Esophagus mucosa (tissue), 1 donor: Measurements from ENCODE around the gene CAPN12. TPM values are rescaled to one million over a fixed set of nuclear protein-coding genes. Genes with fewer than 3 reads are reported as not detected.

Source experiments
- ATAC-seq: fragments of 200-7000 bp; cut with Tn5 transposase; one replicate; pipeline ENCODE4 v1.9.1; 2020
- total RNA-seq: library from RNA; stranded (reverse); gene quantifications from one replicate; pipeline ENCODE4 v1.2.4, GENCODE V29; 2023
- donor health status: DM: yes; HTN: yes; CAD: no.

Gene CAPN12
- total RNA-seq, 1 donor from 2014 or later, result 2.2 TPM

DNA sequence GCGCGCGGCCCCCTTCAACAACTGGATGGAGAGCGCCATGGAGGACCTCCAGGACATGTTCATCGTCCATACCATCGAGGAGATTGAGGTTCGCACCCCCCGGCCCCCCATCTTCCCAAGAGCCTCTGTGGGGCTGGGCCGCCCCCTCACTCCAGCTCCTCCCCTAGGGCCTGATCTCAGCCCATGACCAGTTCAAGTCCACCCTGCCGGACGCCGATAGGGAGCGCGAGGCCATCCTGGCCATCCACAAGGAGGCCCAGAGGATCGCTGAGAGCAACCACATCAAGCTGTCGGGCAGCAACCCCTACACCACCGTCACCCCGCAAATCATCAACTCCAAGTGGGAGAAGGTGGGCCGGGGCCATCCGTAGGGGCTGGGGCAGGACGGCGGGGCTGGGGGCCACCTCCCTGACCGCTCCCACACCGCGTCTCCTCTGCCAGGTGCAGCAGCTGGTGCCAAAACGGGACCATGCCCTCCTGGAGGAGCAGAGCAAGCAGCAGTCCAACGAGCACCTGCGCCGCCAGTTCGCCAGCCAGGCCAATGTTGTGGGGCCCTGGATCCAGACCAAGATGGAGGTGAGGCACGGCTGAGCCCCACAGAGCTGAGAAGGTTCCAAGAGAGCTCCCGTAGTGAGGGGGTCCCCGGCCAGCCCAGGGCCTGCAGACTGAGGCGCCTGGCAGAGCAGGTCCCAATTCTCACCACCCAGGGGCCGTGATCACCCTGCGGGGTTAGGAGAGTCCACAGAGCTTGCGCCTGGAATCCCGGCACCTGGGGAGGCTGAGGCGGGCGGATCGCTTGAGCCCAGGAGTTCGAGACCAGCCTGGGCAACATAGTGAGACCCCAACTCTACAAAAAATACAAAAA, 20.1 kb downstream of the CAPN12 start:
- no peak for ATAC-seq

DNA sequence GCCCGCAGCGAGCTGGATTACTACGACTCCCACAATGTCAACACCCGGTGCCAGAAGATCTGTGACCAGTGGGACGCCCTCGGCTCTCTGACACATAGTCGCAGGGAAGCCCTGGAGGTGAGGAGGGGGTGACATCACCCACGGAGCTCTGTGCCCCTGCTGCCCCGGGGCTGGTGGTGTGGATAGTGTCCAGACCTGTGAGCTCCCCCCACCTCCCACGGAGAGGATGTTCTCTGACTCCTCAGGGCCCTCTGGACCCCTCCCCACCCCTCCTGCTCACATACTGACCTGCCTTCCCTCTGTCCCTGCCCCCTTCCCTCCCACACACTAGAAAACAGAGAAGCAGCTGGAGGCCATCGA, 20.7 kb downstream of the CAPN12 start:
- no peak for ATAC-seq

DNA sequence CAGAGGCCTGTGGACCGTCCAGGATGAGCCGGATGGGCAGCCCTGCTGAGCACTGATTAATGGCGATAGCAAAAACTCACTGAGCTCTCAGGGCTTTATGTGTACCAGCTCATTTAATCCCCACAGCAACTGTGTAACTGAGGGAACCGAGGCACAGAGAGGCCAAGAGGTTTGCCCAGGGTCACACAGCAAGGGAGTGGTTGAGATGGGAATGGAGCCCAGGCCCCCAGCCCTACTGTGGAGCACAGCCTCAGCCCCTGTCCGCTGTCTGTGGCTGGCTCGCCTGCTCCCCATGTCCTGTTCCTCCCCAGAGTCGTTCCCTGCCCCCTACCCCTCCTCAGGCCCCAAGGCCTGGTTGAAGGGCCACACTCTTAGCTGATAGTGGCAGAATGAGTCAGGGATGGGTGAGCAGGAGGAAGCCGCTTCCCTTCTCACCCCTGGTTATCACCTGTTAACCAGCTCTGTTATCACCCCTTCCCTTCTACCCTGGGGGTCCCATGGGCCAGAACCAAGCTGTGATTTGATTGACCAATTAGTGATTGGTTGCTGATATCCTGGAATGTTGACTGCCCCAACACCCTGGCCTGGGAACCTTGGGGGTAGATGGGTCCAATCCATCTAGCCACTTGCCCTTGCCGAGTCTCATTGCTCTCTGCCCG, 21.2 kb downstream of the CAPN12 start:
- no peak for ATAC-seq

DNA sequence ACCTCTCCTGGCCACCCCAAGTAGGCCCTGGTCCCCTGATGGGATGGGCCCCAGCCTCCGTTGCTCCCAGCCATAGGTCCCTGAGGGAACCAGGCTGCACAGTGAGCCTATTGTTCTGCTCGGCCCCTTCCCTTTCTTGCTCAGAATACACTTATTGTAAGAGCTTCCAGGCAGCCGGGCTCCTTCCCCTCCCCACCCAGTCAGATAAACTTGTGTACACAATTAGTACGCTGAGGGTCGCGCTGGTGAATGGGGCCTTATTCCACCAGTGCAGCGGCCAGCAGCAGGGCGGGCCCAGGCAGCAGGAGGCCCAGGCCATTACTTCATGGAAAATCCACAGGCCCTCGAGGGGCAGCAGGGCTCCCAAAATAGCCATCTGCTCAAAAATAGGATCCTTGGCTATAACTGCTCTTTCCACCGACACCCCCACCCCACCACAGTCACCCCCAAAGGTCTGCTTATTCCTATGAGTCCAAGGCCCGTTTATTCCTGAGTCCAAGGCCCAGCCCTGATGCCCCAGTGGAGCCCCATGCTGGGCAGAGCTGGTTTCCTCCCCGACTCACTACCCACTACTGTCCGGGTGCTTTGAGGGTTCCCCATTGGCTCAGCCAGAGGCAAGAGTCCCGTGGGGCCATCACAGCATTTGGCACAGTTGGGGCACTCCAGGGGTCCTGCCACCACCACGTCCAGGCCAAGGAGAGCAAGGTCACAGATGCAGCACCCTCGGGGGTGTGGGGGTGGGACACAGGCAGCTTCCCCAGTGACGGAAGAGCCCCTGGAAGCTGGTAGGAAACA, 22.1 kb downstream of the CAPN12 start:
- no peak for ATAC-seq

DNA sequence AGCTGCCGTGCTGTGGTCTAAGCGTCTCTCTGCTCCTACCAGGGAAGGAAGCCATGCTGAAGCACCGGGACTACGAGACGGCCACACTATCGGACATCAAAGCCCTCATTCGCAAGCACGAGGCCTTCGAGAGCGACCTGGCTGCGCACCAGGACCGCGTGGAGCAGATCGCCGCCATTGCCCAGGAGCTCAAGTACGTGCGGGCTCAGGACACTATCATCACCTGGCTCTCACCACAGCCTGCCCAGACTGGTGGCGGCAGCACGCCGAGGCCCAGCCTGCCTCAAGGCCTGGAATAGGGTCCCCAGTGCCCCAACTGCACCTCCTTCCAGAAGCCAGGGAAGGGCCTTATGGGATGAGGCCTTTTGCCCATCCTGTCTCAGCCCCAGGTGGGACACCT, 22.8 kb downstream of the CAPN12 start:
- ATAC-seq, result no peak

DNA sequence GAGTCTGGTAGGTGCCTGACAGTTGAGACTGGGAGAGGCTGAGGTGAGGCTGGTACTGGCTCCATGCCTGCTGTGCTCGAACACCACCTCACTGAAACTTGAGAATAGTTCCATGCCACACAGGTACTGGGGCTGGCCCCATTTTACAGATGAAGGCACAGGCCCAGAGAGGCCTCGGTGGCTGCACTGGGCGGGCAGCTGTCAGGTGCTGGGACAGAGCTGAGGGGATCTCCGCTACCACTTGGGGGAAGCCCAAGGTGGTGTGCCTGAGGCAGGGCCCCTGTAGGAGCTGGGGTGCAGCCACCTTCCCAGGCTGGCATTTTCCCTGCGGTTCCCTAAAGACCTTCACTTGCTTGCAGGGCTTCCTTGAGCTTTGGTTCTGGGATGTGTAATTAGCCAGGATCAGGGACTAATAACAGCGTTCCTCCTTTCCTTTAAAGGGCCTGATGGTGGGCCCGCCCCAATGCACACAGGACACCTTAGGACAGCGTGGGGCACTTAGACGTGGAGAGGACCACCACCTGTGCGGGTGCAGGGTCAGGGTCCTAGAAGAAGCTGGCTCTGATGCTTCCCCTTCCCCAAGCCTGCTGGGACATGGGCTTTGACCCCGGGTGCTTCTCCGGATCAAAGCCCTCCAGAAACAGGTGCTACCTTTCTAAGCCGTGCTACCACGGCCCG, 23.6 kb downstream of the CAPN12 start:
- no peak for ATAC-seq

DNA sequence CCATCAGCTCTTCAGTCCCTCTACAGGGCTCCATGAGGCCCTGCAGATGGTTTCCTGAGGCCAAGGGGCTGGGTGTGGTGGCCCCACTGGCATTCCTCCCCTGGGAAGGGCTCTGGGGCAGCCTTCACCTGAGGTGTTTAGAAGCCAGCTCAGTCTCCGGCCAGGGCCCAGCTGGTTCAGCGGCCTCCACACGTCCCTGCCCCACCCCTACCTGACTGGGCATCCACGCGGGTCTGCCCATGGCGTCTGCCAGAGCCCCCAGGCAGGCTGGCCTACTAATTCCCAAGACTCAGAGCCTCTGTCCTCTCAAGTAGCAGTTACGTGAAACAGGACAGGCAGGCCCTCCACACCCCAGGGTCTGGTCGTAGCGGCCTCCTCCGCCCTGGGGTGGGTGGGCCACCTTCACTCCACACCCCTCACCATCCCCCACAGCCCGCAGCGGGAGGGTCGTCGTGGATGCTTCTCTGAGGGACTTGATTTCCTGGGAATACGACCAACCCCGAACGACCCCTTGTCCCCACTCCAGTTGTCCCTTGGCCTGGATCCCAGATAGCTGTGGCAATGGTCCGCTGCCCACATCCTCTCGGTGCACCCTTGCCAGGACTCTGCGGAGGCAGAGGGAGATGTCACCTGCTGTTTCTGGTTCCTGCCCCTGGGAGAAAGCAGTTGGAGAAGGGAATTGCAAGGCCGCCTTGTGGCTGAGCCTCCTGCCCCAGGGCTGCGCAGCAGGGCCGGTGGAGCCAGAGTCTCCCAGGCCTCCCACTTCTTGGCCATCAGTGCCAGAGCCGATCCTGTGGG, 24.3 kb downstream of the CAPN12 start:
- peak; percentile 14 for ATAC-seq

DNA sequence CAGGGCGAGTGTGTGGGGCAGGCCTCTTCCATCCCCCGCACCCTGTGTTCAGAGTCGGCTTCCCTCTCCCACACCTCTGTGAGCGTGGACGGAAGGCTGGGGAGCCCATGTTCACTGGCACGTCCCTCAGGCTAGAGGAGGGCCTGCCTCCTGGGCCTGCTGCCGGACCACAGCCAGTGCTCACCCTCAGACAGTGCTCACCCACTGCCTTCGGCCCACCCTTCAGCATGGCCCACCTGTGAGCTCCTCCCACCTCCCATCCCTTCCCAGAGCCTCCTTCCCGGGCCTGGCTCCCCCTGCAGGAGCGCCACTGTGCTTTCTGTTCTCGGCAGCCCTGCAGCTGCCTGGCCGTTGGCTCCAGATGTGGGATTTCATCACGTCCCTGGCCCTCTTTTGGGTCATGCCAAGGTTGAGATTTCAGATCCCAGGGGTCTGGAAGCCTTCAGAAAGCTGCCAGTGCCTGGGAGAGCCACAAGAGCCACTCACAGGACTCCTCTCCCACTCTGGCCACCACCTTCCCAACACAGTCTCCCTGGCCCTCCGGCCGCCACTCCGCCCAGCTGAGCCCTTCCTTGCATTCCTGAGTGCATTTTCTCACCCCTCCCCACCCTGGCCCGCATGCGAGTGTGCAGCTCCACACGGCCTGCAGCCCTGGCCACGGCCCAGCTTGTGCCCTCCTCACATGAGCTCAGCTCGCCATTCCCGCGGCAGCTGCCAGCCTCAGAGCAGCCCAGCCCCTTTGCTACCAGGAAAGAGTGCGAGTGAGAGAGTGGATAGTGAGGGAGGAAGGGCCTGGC, 25.3 kb downstream of the CAPN12 start:
- ATAC-seq, result peak; percentile 16

DNA sequence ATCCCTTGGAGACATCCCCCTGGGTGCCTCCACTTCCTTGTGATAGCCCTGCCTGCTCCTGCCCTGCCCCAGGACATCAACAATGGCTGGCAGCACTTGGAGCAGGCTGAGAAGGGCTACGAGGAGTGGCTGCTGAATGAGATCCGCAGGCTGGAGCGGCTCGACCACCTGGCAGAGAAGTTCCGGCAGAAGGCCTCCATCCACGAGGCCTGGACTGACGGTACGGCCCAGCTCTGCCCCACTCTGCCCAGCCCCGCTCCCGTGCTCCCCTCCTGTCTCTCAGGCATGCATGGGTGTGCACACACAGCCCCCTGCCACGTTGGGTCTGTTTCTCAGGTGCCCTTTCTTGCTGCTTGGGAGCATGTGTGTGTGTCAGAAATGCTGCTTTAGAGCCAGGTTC, 26.4 kb downstream of the CAPN12 start:
- ATAC-seq, result no peak

DNA sequence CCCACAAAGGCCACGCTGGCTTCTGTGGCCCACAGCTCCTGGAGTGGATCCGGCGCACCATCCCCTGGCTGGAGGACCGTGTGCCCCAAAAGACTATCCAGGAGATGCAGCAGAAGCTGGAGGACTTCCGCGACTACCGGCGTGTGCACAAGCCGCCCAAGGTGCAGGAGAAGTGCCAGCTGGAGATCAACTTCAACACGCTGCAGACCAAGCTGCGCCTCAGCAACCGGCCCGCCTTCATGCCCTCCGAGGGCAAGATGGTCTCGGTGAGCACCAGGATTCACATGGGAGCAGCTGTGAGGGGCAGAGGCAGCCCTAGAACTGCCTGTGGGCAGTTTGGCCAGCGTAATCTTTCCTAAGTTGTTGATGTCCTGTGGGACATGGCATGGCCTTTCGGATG, 27.2 kb downstream of the CAPN12 start:
- ATAC-seq, result no peak

DNA sequence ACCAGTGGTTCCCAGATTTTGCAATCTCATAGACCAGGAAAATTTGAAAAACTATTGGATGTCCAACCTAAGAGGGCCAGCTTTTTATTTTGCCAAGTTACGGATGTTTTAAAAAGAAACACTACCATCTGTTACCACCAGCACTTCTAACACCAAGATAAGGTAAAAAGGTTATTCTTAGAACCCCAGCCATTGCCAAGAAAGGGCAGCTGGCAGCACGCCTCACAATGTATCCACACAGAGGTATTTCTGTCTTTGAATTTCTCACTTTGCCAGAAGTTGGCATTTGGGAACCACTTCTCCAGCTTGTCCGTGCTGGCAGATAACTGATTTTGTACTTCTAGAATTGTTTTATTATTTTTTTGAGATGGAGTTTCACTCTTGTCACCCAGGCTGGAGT, 28.7 kb downstream of the CAPN12 start:
- ATAC-seq, result no peak

DNA sequence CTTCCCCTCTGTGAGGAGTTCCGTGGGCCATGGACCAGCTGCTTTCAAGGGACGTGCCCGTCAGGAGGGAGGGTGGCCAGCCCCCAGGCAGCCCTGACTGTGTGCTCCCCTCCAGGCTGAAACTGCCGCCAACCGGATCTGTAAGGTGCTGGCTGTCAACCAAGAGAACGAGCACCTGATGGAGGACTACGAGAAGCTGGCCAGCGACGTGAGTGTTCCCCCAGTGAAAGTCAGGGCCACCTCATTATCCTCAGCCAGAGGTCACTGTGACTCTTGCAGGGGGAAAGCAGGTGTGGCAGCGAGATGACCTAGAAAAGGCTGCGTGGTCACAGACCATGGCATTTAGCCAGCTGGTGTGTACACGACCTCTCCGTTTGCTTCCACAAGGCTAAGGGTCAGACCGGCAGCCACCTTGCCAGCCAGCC, 29.9 kb downstream of the CAPN12 start:
- no peak for ATAC-seq

DNA sequence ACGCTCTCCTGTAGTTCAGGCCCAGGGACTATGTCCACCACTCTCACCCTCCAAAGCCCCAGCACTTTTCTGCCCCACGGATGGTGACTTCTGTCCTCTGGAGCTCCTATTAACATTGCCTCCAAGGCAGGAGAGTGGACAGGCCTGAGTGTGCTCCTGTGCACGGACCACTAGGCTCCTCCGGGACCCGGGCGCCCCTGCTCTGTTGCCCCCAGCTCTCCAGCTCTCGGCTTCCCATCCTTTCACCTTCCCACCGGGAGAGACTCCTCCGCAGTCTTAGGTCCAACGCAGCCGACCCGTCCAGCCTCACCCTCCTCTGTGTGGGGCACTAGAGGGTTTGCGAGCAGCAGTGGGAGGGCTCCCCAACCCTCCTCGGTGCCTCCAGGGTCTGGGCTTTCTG, 30.4 kb downstream of the CAPN12 start:
- no peak for ATAC-seq

DNA sequence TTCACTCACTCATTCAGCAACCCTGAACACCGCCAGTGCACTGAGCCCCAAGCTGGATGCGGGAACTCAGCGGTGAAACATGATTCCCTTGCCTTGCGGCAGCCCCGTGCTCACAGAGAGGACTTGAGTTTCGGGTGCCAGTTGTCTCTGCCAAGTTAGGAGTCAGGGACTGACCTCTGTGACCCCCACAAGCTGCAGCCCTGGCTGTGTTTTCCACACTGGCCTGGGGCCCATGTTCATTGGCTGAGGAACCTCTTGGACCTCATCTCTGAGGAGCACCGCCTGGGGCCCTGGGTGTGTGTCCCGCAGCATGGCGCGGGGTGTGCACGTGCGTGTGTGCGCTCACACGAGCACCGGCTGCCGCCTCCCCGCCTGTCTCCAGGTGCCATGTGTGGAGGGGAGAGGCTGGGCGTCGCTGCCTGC, 31.0 kb downstream of the CAPN12 start:
- peak; percentile 14 for ATAC-seq

DNA sequence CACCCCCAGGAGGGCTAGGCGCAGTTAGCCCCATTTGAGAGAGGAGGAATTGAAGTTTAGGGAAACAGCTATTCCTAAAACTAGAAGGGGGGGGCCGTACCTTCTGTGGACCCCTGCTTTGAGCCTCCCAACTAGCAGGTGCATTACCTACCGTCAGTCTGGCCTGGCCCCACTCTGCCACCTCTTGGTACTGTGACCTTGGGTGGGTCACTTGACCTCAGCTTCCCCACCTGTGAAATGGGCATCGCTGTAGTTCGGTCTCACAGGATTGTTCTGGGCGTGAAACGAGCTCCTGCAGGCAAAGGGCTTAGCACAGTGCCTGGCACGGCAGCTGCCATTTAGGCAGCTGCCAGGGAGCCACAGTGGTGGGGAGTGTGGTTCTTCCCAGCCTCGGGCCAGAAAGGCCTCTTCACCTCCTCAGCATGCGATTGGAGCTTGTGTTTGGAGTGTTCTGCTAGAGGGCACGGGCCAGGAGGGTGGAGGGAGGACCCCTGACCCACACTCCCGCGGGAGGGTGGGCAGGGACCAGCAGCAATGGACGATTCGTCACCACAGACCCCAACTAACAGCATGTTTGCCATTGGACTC, 32.0 kb downstream of the CAPN12 start:
- ATAC-seq, result no peak

DNA sequence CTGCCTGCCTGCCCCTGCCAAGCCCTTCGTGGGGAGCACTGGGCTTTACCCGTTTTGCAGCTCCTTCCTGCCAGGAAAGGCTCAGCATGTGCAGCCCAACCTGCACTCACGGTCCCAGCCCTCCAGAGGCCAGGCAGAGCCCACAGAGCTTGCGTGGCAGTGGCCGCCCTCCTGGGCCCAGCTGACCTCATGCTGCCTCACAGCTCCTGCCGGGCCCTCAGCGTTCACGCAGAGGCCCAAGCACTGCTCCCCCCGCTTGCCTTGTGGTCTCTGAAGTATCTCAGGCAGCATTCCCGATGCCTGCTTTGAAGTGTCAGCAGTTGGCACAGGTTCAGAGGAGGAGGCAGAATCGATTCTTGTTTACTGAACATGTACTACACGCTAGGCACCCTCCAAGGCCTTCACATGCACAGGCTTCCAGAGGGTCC, 32.5 kb downstream of the CAPN12 start:
- ATAC-seq, result no peak

DNA sequence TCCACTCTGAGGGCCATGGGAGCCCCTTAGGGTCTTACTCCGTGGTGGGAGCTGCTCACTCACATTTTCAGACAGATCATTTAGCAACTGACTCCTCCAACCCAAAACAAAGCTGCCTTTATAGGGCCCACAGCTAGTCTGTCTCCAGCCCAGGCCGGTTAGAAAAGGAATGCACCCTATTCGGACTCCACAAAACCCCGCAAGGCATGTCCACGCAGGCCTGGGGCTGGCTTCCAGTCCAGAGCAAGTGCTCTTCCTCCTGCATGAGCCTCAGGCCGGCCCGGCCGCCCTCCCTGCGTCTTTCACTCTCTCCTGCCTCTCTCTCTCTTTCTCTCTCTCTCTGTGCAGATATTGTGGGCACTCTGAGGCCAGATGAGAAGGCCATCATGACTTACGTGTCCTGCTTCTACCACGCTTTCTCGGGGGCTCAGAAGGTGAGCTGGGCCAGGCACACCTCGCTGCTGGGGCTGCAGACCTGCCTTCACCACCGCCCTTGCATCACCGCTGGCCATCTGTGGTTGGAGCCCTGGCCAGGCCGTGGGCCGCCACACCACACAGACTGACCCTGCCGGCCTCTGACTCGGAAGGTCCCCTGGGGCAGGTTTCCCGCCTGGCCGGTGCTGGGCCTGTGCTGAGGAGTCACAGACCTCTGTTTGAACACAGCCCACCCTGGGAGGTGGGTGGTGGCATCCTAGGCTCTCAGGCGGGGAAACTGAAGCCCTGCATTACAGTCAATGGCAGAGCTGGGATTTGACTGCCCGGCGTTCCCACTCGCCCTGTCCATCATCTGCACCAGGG, 33.1 kb downstream of the CAPN12 start:
- no peak for ATAC-seq

DNA sequence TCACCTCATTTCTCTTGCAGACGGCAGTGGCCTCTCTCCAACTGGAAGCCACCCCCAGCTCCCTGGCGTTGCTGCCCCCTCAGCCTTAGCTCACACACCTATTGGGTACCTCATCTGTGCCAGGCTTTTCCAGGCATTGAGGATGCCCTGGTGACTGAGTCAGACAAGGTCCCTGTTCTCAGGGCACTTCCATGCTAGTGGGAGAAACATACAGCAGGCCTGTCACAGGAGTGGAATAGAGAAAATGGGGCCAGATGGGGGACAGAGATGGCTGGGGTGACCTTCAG, 33.9 kb downstream of the CAPN12 start:
- no peak for ATAC-seq

DNA sequence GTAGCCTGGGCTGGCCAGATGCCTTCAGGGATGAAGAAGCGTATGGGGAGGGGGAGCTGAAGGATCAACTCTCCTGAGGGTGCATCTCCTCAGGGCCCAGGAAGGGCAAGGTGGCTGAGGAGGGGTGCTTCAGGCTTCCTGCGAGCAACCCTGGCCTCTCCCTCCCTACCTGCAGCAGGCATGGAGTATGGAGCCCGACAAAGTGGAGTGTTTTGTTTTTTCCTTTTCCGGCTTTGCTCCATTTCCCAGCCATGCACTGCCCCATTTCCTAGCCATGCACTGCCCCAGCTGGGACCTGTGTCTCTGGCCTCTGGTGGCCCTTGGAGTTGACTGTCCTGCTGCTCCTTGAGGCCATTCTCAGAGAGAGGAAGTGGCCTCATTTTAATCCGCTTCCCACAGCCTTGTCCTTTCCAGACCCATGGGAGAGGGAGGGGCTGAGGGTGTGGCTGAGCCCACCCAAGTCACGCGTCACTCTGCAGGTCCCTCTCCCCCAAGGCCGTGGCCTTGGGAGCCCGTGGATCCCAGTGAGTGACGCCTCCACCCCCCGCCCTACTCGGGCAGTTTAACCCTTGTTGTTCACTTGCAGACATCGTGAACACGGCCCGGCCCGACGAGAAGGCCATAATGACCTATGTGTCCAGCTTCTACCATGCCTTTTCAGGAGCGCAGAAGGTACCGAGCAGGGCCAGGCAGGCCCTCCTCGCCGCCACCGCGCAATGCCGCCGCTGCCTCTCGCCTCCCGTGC, 34.4 kb downstream of the CAPN12 start:
- no peak for ATAC-seq
